NB4 (cell line): ENCODE results near the gene SENP7.
A peak's percentile ranks its signal among the peaks of the same experiment; 100 is the strongest.
"Not testable (repeated sequence)": the region's sequence is repeated elsewhere in the genome, so short reads cannot be mapped to it uniquely, and the experiment has no call there.

Experiments
- DNase-seq: peaks from one replicate; pipeline ENCODE4 v3.0.0; 2010; ENCODE audit warnings: low read depth
- H3K4me3 ChIP-seq: one replicate; pipeline ENCODE4 v1.5.1; 2011; ENCODE audit warnings: mild to moderate bottlenecking, low read depth, low read length, moderate library complexity
- MYC ChIP-seq: IDR thresholded peaks from 2 replicates; pipeline ENCODE4 v1.6.1; 2011; ENCODE audit warnings: low read depth, low read length
- POLR2A ChIP-seq: IDR thresholded peaks from 2 replicates; pipeline ENCODE4 v1.6.1; 2011; ENCODE audit warnings: mild to moderate bottlenecking; ENCODE audit not compliant: insufficient read length; ENCODE audit errors: extremely low read depth
- TF ChIP-seq, protein P1 (sequence below): IDR thresholded peaks from 2 replicates; pipeline ENCODE4 v1.6.1; 2011; ENCODE audit warnings: low read depth, low read length
- TF ChIP-seq, protein P2 (sequence below): IDR thresholded peaks from one replicate; pipeline ENCODE4 v1.5.1; 2012; ENCODE audit warnings: low read depth, low read length

SENP7 gene, protein sequence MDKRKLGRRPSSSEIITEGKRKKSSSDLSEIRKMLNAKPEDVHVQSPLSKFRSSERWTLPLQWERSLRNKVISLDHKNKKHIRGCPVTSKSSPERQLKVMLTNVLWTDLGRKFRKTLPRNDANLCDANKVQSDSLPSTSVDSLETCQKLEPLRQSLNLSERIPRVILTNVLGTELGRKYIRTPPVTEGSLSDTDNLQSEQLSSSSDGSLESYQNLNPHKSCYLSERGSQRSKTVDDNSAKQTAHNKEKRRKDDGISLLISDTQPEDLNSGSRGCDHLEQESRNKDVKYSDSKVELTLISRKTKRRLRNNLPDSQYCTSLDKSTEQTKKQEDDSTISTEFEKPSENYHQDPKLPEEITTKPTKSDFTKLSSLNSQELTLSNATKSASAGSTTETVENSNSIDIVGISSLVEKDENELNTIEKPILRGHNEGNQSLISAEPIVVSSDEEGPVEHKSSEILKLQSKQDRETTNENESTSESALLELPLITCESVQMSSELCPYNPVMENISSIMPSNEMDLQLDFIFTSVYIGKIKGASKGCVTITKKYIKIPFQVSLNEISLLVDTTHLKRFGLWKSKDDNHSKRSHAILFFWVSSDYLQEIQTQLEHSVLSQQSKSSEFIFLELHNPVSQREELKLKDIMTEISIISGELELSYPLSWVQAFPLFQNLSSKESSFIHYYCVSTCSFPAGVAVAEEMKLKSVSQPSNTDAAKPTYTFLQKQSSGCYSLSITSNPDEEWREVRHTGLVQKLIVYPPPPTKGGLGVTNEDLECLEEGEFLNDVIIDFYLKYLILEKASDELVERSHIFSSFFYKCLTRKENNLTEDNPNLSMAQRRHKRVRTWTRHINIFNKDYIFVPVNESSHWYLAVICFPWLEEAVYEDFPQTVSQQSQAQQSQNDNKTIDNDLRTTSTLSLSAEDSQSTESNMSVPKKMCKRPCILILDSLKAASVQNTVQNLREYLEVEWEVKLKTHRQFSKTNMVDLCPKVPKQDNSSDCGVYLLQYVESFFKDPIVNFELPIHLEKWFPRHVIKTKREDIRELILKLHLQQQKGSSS

DNA sequence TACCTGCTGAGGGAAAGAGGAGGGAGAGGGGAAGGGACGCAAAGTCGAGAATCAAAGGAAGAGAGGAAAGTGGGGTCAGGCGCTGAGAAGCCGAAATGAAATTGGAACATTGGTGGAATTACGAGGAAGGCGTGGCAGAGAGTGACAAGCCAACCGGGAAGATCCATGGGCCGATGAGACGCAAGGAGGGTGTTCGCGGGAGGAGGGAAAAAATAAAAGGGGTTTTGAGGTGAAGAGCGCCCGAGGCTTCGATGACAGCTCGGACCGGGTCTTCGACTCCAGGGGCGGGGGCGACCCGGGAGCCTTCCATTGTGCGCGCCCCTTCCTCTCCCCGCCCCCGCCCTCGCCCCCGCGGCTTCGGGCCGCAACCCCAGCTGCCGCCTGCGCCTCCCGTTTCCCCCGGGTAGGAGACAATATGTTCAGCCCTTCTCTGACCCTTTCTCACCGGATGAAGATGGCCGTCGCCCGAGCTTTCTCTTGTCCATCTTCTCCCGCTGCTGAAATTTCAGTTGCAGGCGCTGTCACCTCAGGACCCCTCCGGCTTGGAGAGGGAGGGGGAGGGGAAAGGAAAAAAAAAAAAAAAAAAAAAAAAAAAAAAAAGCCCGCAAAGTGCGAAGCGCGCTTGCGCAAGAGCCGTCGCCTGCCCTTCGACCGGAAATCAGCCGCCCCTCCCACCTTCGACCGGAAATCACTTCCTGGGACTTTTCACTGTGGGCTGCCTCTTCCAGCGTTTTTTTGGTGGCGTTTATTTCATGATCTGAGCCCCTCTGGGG, at the start of gene SENP7:
TSS of gene SENP7 (minus strand) at position 567 of the 773 bp plus-strand sequence. CDS start at position 485, 82 bp downstream.
- TF ChIP-seq, protein P1, sequence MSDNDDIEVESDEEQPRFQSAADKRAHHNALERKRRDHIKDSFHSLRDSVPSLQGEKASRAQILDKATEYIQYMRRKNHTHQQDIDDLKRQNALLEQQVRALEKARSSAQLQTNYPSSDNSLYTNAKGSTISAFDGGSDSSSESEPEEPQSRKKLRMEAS = 0 out of 2 replicates have a peak, but pooled peaks have one; percentile 9
- peak; percentile 16 for TF ChIP-seq POLR2A
- TF ChIP-seq, protein P2, sequence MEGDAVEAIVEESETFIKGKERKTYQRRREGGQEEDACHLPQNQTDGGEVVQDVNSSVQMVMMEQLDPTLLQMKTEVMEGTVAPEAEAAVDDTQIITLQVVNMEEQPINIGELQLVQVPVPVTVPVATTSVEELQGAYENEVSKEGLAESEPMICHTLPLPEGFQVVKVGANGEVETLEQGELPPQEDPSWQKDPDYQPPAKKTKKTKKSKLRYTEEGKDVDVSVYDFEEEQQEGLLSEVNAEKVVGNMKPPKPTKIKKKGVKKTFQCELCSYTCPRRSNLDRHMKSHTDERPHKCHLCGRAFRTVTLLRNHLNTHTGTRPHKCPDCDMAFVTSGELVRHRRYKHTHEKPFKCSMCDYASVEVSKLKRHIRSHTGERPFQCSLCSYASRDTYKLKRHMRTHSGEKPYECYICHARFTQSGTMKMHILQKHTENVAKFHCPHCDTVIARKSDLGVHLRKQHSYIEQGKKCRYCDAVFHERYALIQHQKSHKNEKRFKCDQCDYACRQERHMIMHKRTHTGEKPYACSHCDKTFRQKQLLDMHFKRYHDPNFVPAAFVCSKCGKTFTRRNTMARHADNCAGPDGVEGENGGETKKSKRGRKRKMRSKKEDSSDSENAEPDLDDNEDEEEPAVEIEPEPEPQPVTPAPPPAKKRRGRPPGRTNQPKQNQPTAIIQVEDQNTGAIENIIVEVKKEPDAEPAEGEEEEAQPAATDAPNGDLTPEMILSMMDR = no peak
- peak; percentile 83 for DNase-seq
- H3K4me3 ChIP-seq = peak within 1 kb of the TSS; percentile 83

DNA sequence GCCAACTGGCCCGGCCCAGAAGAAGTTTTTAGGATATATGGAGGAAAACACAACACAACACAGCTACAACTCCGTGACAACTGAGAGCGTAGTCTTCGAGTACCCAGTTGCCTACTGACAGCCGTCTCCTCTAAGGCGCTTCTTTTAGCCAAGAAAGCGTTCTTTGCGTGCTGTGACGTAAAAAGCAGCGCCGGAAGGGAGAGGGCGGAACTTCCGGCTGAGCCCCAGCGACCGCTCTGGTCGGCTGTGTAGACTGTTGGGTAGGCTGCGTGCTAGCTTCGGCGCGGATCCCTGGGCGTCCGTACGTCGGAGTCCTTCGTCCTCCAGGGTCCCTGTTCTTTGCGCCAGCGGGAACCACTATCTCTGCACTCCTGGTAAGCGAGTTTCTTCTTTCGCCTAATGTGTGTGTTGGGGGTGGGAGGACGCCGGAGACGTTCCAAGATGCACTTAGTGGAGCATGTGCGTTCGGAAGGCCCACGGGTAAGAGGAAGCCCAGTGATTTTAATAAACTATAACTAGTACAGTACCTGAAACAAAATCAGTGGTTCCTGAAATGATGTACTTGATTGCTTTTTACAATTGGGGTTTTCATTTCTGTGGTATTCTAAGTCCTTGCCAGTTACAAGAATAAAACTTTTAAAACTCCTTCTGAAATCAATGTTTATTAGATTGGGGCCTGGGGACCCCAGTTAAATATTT, 48.8 kb upstream of the SENP7 start, which contains the start of gene TRMT10C:
TSS of gene TRMT10C (plus strand) at position 239 of the 699 bp plus-strand sequence. CDS start 2,914 bp downstream, outside the sequence.
- peak within 1 kb of the TSS; percentile 97 for H3K4me3 ChIP-seq
- TF ChIP-seq, protein P2 = no peak
- TF ChIP-seq MYC (peak; percentile 84), POLR2A (no peak)
- TF ChIP-seq, protein P1 = peak; percentile 78
- DNase-seq = peak; percentile 94

DNA sequence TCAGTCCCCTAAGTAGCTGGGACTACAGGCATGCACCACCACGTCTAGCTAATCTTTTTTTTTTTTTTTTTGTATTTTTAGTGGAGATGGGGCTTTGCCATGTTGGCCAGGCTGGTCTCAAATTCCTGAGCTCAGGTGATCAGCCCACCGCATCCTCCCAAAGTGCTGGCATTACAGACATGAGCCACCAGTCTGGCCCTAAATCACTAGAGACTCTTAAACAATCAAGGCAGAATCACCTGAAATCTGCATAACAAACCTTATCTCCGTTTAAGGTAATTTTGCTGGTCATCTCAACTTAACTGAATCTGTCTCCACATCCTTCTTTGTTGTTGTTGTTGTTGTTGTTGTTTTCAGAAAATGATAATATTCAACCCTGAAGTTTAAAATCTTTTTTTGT, 43.1 kb upstream of the SENP7 start:
- TF ChIP-seq, protein P1 = no peak
- TF ChIP-seq, protein P2 = no peak
- TF ChIP-seq POLR2A (no peak), MYC (no peak)
- DNase-seq = no peak
- no peak overlapping the region for H3K4me3 ChIP-seq

DNA sequence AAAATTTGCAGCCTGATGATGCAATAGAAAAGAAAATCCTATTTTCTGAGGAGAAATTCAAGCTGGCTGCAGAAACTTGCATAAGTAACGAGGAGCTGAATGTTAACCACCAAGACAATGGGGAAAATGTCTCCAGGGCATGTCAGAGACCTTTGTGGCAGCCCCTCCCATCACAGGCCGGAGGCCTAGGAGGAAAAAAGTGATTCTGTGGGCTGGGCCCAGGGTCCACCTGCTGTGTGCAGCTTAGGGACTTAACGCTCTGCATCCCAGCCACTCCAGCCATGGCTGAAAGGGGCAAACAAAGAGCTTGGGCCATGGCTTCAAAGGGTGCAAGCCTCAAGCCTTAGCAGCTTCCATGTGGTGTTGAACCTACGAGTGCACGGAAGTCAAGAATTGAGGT, 40.4 kb upstream of the SENP7 start:
- H3K4me3 ChIP-seq, DNase-seq: not testable (repeated sequence)

DNA sequence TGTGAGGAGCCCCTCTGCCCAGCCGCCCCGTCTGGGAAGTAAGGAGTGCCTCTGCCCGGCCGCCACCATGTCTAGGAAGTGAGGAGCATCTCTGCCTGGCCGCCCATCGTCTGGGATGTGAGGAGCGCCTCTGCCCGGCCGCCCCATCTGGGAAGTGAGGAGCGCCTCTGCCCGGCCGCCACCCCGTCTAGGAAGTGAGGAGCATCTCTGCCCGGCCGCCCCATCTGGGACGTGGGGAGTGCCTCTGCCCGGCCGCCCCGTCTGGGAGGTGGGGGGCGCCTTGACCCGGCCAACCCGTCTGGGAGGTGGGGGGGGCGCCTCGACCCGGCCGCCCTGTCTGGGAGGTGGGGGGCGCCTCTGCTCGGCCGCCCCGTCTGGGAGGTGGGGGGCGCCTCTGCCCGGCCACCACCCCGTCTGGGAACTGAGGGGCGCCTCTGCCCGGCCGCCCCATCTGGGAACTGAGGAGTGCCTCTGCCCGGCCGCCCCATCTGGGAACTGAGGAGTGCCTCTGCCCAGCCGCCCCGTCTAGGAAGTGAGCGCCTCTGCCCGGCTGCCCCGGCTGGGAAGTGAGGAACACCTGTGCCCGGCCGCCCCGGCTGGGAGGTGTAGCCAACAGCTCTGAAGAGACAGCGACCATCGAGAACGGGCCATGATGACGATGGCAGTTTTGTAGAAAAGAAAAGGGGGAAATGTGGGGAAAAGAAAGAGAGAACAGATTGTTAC, 38.5 kb upstream of the SENP7 start:
- not testable (repeated sequence) for DNase-seq, H3K4me3 ChIP-seq

DNA sequence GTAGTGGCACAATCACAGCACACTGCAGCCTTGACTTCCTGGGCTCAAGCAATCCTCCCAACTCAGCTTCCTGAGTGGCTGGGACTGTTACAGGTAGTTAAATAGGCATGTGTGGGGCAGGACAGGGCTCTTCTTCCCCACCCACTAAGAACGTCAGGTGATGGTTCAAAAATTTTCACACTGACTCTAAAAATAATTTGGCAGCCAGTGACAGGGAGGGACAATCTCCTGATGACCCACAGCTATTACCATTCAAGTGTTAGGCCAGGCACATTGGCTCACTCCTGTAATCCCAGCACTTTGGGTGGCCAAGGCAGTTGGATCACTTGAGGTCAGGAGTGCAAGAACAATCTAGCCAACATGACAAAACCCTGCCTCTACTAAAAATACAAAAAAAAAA, 36.5 kb upstream of the SENP7 start:
- no peak overlapping the region for H3K4me3 ChIP-seq
- no peak for DNase-seq
- TF ChIP-seq, protein P1 = no peak
- TF ChIP-seq, protein P2 = no peak
- TF ChIP-seq MYC = no peak
- TF ChIP-seq POLR2A = no peak
